GM12891 (cell line): ENCODE data around the gene GCKR.

Experiments
- PAX5 ChIP-seq: IDR thresholded peaks from 2 replicates; pipeline ENCODE4 v1.6.1; 2011; ENCODE audit warnings: low read length, moderate library complexity, mild to moderate bottlenecking; ENCODE audit not compliant: insufficient read depth, severe bottlenecking
- POLR2A ChIP-seq: IDR thresholded peaks from 2 replicates; pipeline ENCODE4 v1.6.1; 2011; ENCODE audit warnings: low read depth, low read length, control low read depth
- POLR2AphosphoS5 ChIP-seq: IDR thresholded peaks from 2 replicates; pipeline ENCODE4 v1.6.1; 2011; ENCODE audit warnings: low read depth, low read length, control low read depth
- POU2F2 ChIP-seq: IDR thresholded peaks from 2 replicates; pipeline ENCODE4 v1.6.1; 2011; ENCODE audit warnings: low read depth, mild to moderate bottlenecking, control low read depth, low read length, moderate library complexity
- SPI1 ChIP-seq: IDR thresholded peaks from 2 replicates; pipeline ENCODE4 v1.6.1; 2011; ENCODE audit warnings: low read depth, low read length, control low read depth
- TAF1 ChIP-seq: IDR thresholded peaks from 2 replicates; pipeline ENCODE4 v1.6.1; 2011; ENCODE audit warnings: low read depth, low read length, control low read depth

- TF ChIP-seq POLR2AphosphoS5 (no peak), POU2F2 (no peak), TAF1 (no peak), POLR2A (no peak), SPI1 (no peak), PAX5 (no peak)
Observed at GRCh38 chr2:27496357-27497287, at the start of gene GCKR.
